Tibial nerve (tissue), 4 donors: ENCODE results near the gene BPIFB3. TPM values are rescaled to one million over a fixed set of nuclear protein-coding genes. Genes with fewer than 3 reads are reported as not detected.

Experiments
- DNase-seq, 2 donors: peaks; one replicate each; pipeline ENCODE4 v3.0.0-alpha.2; 2019; ENCODE audit warnings: low spot score in 2 of 2
- H3K27ac ChIP-seq, 4 donors: fragments of 200-600 bp; sonication (generic) in 3 of 4; one replicate each; pipeline ENCODE4 v1.5.1; 2017 to 2019; ENCODE audit warnings: mild to moderate bottlenecking in 1 of 4
- H3K27me3 ChIP-seq, 2 donors: fragments of 200-600 bp; sonication (generic) in 1 of 2; one replicate each; pipeline versions ENCODE4 v1.5.1 to v1.6.0; 2017 to 2019
- H3K36me3 ChIP-seq, 3 donors: fragments of 200-600 bp; sonication (generic); one replicate each; pipeline ENCODE4 v1.5.1; 2018 to 2019
- H3K4me1 ChIP-seq, 4 donors: fragments of 200-600 bp; sonication (generic) in 3 of 4; one replicate each; pipeline ENCODE4 v1.5.1; 2017 to 2019
- H3K4me3 ChIP-seq, 4 donors: fragments of 200-600 bp; sonication (generic) in 3 of 4; one replicate each; pipeline ENCODE4 v1.5.1; 2017 to 2019; ENCODE audit warnings: mild to moderate bottlenecking in 1 of 4, moderate library complexity in 1 of 4
- H3K9me3 ChIP-seq, 4 donors: fragments of 200-600 bp; sonication (generic) in 3 of 4; one replicate each; pipeline ENCODE4 v1.5.1; 2017 to 2019
- CTCF ChIP-seq, 5 experiments: fragments of 200-600 bp in 3 of 5; fragments of 450-650 bp in 2 of 5; sonication (generic) in 3 of 5; IDR thresholded peaks; one replicate each; pipeline ENCODE4 v1.5.1; 2016 to 2019; ENCODE audit warnings: antibody characterized with exemption in 5 of 5, mild to moderate bottlenecking in 3 of 5, moderate library complexity in 2 of 5
- EP300 ChIP-seq, 2 donors: sonication (generic); formaldehyde crosslinking; IDR thresholded peaks; one replicate each; pipeline ENCODE4 v1.6.1; 2017; ENCODE audit warnings: antibody characterized with exemption in 2 of 2, mild to moderate bottlenecking in 1 of 2
- POLR2A ChIP-seq, 2 donors: fragments of 450-650 bp; IDR thresholded peaks; one replicate each; pipeline ENCODE4 v1.6.1; 2017; ENCODE audit warnings: antibody characterized with exemption in 2 of 2, mild to moderate bottlenecking in 2 of 2, moderate library complexity in 2 of 2
- WGBS, 2 donors: methylation state at CpG; one replicate each; pipeline ENCODE4 v1.1.5; 2018; 5-methylcytosine and 5-hydroxymethylcytosine counted together
- total RNA-seq, 4 donors: library from RNA; depleted of rRNA; stranded (reverse); fragments of >200 nt; gene quantifications; one replicate each; pipeline ENCODE4 v1.1.0, GENCODE V29; 2016

The BPIFB3 gene
- total RNA-seq, 4 donors from 2014 or later: not detected

GRCh38 chr20:33022289-33022688, 31.4 kb upstream of the BPIFB3 start:
- no peak for TF ChIP-seq CTCF (IDR thresholded peaks at IDR 0.05)
- TF ChIP-seq POLR2A (IDR thresholded peaks at IDR 0.05): no peak
- no peak for TF ChIP-seq EP300 (IDR thresholded peaks at IDR 0.05)
- 67 to 68% methylated on average over 4 of the region's 4 CpGs for WGBS, 2 donors
- H3K4me3 ChIP-seq: no peak overlapping the region
- H3K27me3 ChIP-seq: no peaks in the 10 kb centered on the region
- H3K9me3 ChIP-seq: no peaks in the 10 kb centered on the region
- H3K27ac ChIP-seq: no peak overlapping the region
- no peak for DNase-seq
- no peaks in the 10 kb centered on the region for H3K4me1 ChIP-seq
- H3K36me3 ChIP-seq: no peaks in the 10 kb centered on the region

- Histone ChIP-seq H3K36me3 (no peaks in the 10 kb centered on the region), H3K9me3 (no peaks in the 10 kb centered on the region), H3K4me3 (no peak overlapping the region), H3K4me1 (no peaks in the 10 kb centered on the region), H3K27me3 (no peaks in the 10 kb centered on the region), H3K27ac (no peak overlapping the region)
- DNase-seq: no peak
- no peak for TF ChIP-seq CTCF (IDR thresholded peaks at IDR 0.05)
- 79 to 90% methylated on average over 7 of the region's 7 CpGs for WGBS, 2 donors
These were observed 30.8 kb upstream of the BPIFB3 start for GRCh38 chr20:33022694-33023438.

GRCh38 chr20:33023439-33024242, 30.1 kb upstream of the BPIFB3 start:
- H3K9me3 ChIP-seq: no peaks in the 10 kb centered on the region
- H3K27ac ChIP-seq: no peak overlapping the region
- WGBS, 2 donors: 69 to 79% methylated on average over 6 of the region's 6 CpGs
- no peaks in the 10 kb centered on the region for H3K4me1 ChIP-seq
- no peaks in the 10 kb centered on the region for H3K27me3 ChIP-seq
- H3K4me3 ChIP-seq: no peak overlapping the region
- TF ChIP-seq POLR2A (IDR thresholded peaks at IDR 0.05): no peak
- no peak for TF ChIP-seq EP300 (IDR thresholded peaks at IDR 0.05)
- TF ChIP-seq CTCF (IDR thresholded peaks at IDR 0.05): no peak
- no peak for DNase-seq
- H3K36me3 ChIP-seq: no peaks in the 10 kb centered on the region

- no peak overlapping the region for H3K4me3 ChIP-seq
- H3K9me3 ChIP-seq: no peaks in the 10 kb centered on the region
- no peaks in the 10 kb centered on the region for H3K4me1 ChIP-seq
- H3K27me3 ChIP-seq: no peaks in the 10 kb centered on the region
- no peak overlapping the region for H3K27ac ChIP-seq
- no peak for DNase-seq
- H3K36me3 ChIP-seq: no peaks in the 10 kb centered on the region
- WGBS, 2 donors: 56 to 75% methylated on average over 1 of the region's 1 CpG
- TF ChIP-seq EP300 (IDR thresholded peaks at IDR 0.05) (no peak), POLR2A (IDR thresholded peaks at IDR 0.05) (no peak), CTCF (IDR thresholded peaks at IDR 0.05) (no peak)
These were observed 29.5 kb upstream of the BPIFB3 start for GRCh38 chr20:33024243-33024560.

- H3K4me1 ChIP-seq: no peaks in the 10 kb centered on the region
- H3K9me3 ChIP-seq: no peaks in the 10 kb centered on the region
- H3K27ac ChIP-seq: no peak overlapping the region
- TF ChIP-seq EP300 (IDR thresholded peaks at IDR 0.05) (no peak), CTCF (IDR thresholded peaks at IDR 0.05) (no peak), POLR2A (IDR thresholded peaks at IDR 0.05) (no peak)
- H3K4me3 ChIP-seq: no peak overlapping the region
- H3K27me3 ChIP-seq: no peaks in the 10 kb centered on the region
- H3K36me3 ChIP-seq: no peaks in the 10 kb centered on the region
- WGBS, 2 donors: 77 to 78% methylated on average over 5 of the region's 5 CpGs
- DNase-seq: no peak
These were observed 28.9 kb upstream of the BPIFB3 start for GRCh38 chr20:33024609-33025317.
